Measurements from ENCODE around the gene PLEKHA1. TPM values are rescaled to one million over a fixed set of nuclear protein-coding genes. Genes with fewer than 3 reads are reported as not detected.

PLEKHA1 gene
- total RNA-seq, 2 experiments from 2014 or later: 5.5 to 7.3 TPM

DNA sequence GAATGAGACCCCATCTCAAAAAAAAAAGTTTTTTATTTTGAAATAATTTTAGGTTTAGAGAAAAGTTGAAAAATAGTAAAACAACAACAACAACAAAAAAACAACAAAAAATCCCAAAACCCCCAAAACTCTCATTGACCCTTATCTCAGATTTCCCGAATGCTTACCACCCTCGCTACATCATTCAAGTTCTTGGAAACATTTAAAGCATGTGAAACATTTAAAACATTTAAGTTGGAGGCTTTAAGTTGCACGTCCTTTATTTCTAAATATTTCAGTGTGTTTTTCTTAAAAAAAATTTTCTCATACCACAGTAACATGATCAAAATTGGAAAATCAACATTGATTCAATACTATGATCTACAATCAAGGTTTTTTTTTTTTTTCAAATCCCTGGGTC, 79.6 kb downstream of the PLEKHA1 start:
- Histone ChIP-seq H3K4me3 (ENCODE audit: low read depth, low read length, poor library complexity, severe bottlenecking) (no peak overlapping the region), H3K4me1 (ENCODE audit: insufficient read depth, low read length, poor library complexity, severe bottlenecking) (no peaks in the 10 kb centered on the region), H3K4me2 (ENCODE audit: low read length) (no peak overlapping the region), H3K27ac (ENCODE audit: low read depth, low read length, poor library complexity, severe bottlenecking) (no peak overlapping the region), H3K36me3 (ENCODE audit: insufficient read depth, low read length) (no peaks in the 10 kb centered on the region), H3K9me3 (ENCODE audit: low read length) (no peaks in the 10 kb centered on the region), H2AFZ (ENCODE audit: low read length) (no peak overlapping the region), H3K79me2 (ENCODE audit: insufficient read depth, low read depth, low read length) (no peaks in the 10 kb centered on the region), H3K9me2 (ENCODE audit: insufficient read depth, low read length) (no peaks in the 10 kb centered on the region), H4K20me1 (ENCODE audit: insufficient read depth, low read length) (no peaks in the 10 kb centered on the region)
- ChIA-PET CTCF (ENCODE audit: unreplicated experiment) (no interaction called here), POLR2A (interaction anchor here (0.6 to 1.0 kb wide), 2 partner anchors 49 to 231 kb away, joined by 3 to 4 read pairs; no protein-coding TSS in a partner anchor)
- no TSS peak for BruUV-seq (replicated peaks)
- intact Hi-C loops (cut with micrococcal nuclease; ENCODE audit: unreplicated experiment): no loop called here
- DNase-seq (ENCODE audit: low spot score): no peak
- TF ChIP-seq EZH2phosphoT487 (IDR thresholded peaks at IDR 0.05; ENCODE audit: borderline replicate concordance, low read depth, low read length): no peak
- TF ChIP-seq CTCF (conservative IDR thresholded peaks at IDR 0.05; ENCODE audit: low read length): no peak

DNA sequence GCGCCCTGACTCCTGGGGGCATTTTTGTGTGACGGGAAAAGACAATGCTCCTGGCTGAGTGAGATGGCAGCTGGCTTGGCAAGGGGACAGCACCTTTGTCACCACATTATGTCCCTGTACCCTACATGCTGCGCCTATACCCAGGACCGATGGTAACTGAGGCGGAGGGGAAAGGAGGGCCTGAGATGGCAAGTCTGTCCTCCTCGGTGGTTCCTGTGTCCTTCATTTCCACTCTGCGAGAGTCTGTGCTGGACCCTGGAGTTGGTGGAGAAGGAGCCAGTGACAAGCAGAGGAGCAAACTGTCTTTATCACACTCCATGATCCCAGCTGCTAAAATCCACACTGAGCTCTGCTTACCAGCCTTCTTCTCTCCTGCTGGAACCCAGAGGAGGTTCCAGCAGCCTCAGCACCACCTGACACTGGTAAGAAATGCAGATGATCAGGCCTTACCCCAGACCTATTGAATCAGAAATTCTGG, 80.1 kb downstream of the PLEKHA1 start, which contains the start of gene ARMS2:
TSS of gene ARMS2 (plus strand) at position 51 of the 478 bp plus-strand sequence. CDS start at position 126, 75 bp downstream.
- POLR2A ChIA-PET: interaction anchor here (0.6 kb wide), 1 partner anchor 232 kb away, joined by 4 read pairs; no protein-coding TSS in a partner anchor
- CTCF ChIA-PET (ENCODE audit: unreplicated experiment): no interaction called here
- Histone ChIP-seq H3K4me3 (ENCODE audit: low read depth, low read length, poor library complexity, severe bottlenecking) (no peak within 1 kb of the TSS), H3K9me2 (ENCODE audit: insufficient read depth, low read length) (no peaks in the 10 kb centered on the region), H4K20me1 (ENCODE audit: insufficient read depth, low read length) (no peaks in the 10 kb centered on the region), H2AFZ (ENCODE audit: low read length) (no peak within 1 kb of the TSS), H3K79me2 (ENCODE audit: insufficient read depth, low read depth, low read length) (no peaks in the 10 kb centered on the region), H3K4me2 (ENCODE audit: low read length) (no peak within 1 kb of the TSS), H3K4me1 (ENCODE audit: insufficient read depth, low read length, poor library complexity, severe bottlenecking) (no peaks in the 10 kb centered on the region), H3K36me3 (ENCODE audit: insufficient read depth, low read length) (no peaks in the 10 kb centered on the region), H3K27ac (ENCODE audit: low read depth, low read length, poor library complexity, severe bottlenecking) (no peak within 1 kb of the TSS), H3K9me3 (ENCODE audit: low read length) (no peaks in the 10 kb centered on the region)
- intact Hi-C loops (cut with micrococcal nuclease; ENCODE audit: unreplicated experiment): no loop called here
- BruUV-seq (replicated peaks): no TSS peak
- TF ChIP-seq EZH2phosphoT487 (IDR thresholded peaks at IDR 0.05; ENCODE audit: borderline replicate concordance, low read depth, low read length): no peak
- TF ChIP-seq CTCF (conservative IDR thresholded peaks at IDR 0.05; ENCODE audit: low read length): no peak
- DNase-seq (ENCODE audit: low spot score): no peak

GRCh38 chr10:122455376-122456079, 81.0 kb downstream of the PLEKHA1 start:
- POLR2A ChIA-PET: no interaction called here
- H3K9me2 ChIP-seq (ENCODE audit: insufficient read depth, low read length): no peaks in the 10 kb centered on the region

More at GRCh38 chr10:122455376-122456079, 81.0 kb downstream of the PLEKHA1 start:
- Histone ChIP-seq H3K4me3 (ENCODE audit: low read depth, low read length, poor library complexity, severe bottlenecking) (no peak overlapping the region), H3K4me2 (ENCODE audit: low read length) (no peak overlapping the region), H3K36me3 (ENCODE audit: insufficient read depth, low read length) (no peaks in the 10 kb centered on the region), H3K4me1 (ENCODE audit: insufficient read depth, low read length, poor library complexity, severe bottlenecking) (no peaks in the 10 kb centered on the region), H3K79me2 (ENCODE audit: insufficient read depth, low read depth, low read length) (no peaks in the 10 kb centered on the region), H3K9me3 (ENCODE audit: low read length) (no peaks in the 10 kb centered on the region), H3K27ac (ENCODE audit: low read depth, low read length, poor library complexity, severe bottlenecking) (no peak overlapping the region), H2AFZ (ENCODE audit: low read length) (no peak overlapping the region), H4K20me1 (ENCODE audit: insufficient read depth, low read length) (no peaks in the 10 kb centered on the region)
- CTCF ChIA-PET (ENCODE audit: unreplicated experiment): no interaction called here
- TF ChIP-seq EZH2phosphoT487 (IDR thresholded peaks at IDR 0.05; ENCODE audit: borderline replicate concordance, low read depth, low read length): no peak
- TF ChIP-seq CTCF (conservative IDR thresholded peaks at IDR 0.05; ENCODE audit: low read length): no peak
- DNase-seq (ENCODE audit: low spot score): no peak
- intact Hi-C loops (cut with micrococcal nuclease; ENCODE audit: unreplicated experiment): no loop called here
- no TSS peak for BruUV-seq (replicated peaks)

All from OCI-LY7 (cell line).